ENCODE measurements around the gene TTC39C.

- TF ChIP-seq POLR2AphosphoS5 (IDR thresholded peaks at IDR 0.05; ENCODE audit: low read depth) (no peak), REST (IDR thresholded peaks at IDR 0.05; ENCODE audit: insufficient replicate concordance, low read depth) (no peak), GABPA (IDR thresholded peaks at IDR 0.05; ENCODE audit: low read depth) (no peak), SPI1 (IDR thresholded peaks at IDR 0.05; ENCODE audit: borderline replicate concordance, low read depth) (no peak)
- TF ChIP-seq, protein P1, sequence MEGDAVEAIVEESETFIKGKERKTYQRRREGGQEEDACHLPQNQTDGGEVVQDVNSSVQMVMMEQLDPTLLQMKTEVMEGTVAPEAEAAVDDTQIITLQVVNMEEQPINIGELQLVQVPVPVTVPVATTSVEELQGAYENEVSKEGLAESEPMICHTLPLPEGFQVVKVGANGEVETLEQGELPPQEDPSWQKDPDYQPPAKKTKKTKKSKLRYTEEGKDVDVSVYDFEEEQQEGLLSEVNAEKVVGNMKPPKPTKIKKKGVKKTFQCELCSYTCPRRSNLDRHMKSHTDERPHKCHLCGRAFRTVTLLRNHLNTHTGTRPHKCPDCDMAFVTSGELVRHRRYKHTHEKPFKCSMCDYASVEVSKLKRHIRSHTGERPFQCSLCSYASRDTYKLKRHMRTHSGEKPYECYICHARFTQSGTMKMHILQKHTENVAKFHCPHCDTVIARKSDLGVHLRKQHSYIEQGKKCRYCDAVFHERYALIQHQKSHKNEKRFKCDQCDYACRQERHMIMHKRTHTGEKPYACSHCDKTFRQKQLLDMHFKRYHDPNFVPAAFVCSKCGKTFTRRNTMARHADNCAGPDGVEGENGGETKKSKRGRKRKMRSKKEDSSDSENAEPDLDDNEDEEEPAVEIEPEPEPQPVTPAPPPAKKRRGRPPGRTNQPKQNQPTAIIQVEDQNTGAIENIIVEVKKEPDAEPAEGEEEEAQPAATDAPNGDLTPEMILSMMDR (IDR thresholded peaks at IDR 0.05; ENCODE audit: insufficient read depth, low read length): no peak
These were observed 111.8 kb downstream of the TTC39C start for GRCh38 chr18:24126155-24126961.
